CD14-positive monocyte (primary cell): ENCODE data around the gene CDH23. TPM values are rescaled to one million over a fixed set of nuclear protein-coding genes. Genes with fewer than 3 reads are reported as not detected.

Experiments
- DNase-seq, 3 donors: peaks; one replicate each; pipeline ENCODE4 v3.0.0-alpha.2; 2011 to 2022
- H2AFZ ChIP-seq: 2 replicates; pipeline ENCODE4 v1.6.0; 2012; ENCODE audit warnings: mild to moderate bottlenecking, low read depth, low read length, inconsistent platforms; ENCODE audit not compliant: insufficient read depth, poor library complexity, severe bottlenecking
- H3K27ac ChIP-seq, 2 donors: 1 replicate in 1 of 2; 2 replicates in 1 of 2; pipeline ENCODE4 v1.5.1; 2012 to 2013; ENCODE audit warnings: low read length in 2 of 2, control low read depth in 1 of 2, inconsistent platforms in 1 of 2, low read depth in 1 of 2, mild to moderate bottlenecking in 1 of 2
- H3K27me3 ChIP-seq, 2 donors: one replicate each; pipeline versions ENCODE4 v1.6.0 to v1.6.1; 2011 to 2013; ENCODE audit warnings: low read length in 2 of 2; ENCODE audit not compliant: control insufficient read depth in 2 of 2, insufficient read depth in 2 of 2
- H3K36me3 ChIP-seq, 2 donors: replicated peaks in 1 of 2; 1 replicate in 1 of 2; 2 replicates in 1 of 2; pipeline versions ENCODE4 v1.5.1 to v1.6.1; 2012 to 2013; ENCODE audit warnings: low read length in 2 of 2, control low read depth in 1 of 2, inconsistent platforms in 1 of 2, mild to moderate bottlenecking in 1 of 2; ENCODE audit not compliant: insufficient read depth in 2 of 2, control insufficient read depth in 1 of 2
- H3K4me1 ChIP-seq, 2 donors: 1 replicate in 1 of 2; 2 replicates in 1 of 2; pipeline versions ENCODE4 v1.5.1 to v1.6.1; 2012 to 2013; ENCODE audit warnings: low read length in 2 of 2, control low read depth in 1 of 2, inconsistent platforms in 1 of 2, mild to moderate bottlenecking in 1 of 2, moderate library complexity in 1 of 2; ENCODE audit not compliant: insufficient read depth in 2 of 2, control insufficient read depth in 1 of 2
- H3K4me2 ChIP-seq: replicated peaks from 2 replicates; pipeline ENCODE3; 2012; ENCODE audit warnings: low read length, moderate library complexity, mild to moderate bottlenecking; ENCODE audit not compliant: poor library complexity, severe bottlenecking; ENCODE audit errors: extremely low read depth
- H3K4me3 ChIP-seq, 3 experiments: fragments of 200-600 bp in 1 of 3; sonication (generic) in 1 of 3; replicated peaks in 1 of 3; 1 replicate in 2 of 3; 2 replicates in 1 of 3; pipeline ENCODE4 v1.5.1; 2011 to 2013; ENCODE audit warnings: low read length in 3 of 3, mild to moderate bottlenecking in 3 of 3, control low read depth in 2 of 3, low read depth in 2 of 3, inconsistent platforms in 1 of 3, moderate library complexity in 1 of 3
- H3K79me2 ChIP-seq: 2 replicates; pipeline ENCODE4 v1.6.0; 2012; ENCODE audit warnings: mild to moderate bottlenecking, control low read depth, inconsistent platforms, low read length, moderate library complexity; ENCODE audit not compliant: insufficient read depth
- H3K9ac ChIP-seq: 2 replicates; pipeline ENCODE4 v1.6.0; 2017; ENCODE audit warnings: low read length, mild to moderate bottlenecking; ENCODE audit not compliant: insufficient read depth, poor library complexity, severe bottlenecking
- H3K9me3 ChIP-seq, 2 donors: replicated peaks in 1 of 2; 1 replicate in 1 of 2; 2 replicates in 1 of 2; pipeline versions ENCODE4 v1.5.1 to v1.6.1; 2012 to 2013; ENCODE audit warnings: low read length in 2 of 2, control low read depth in 1 of 2; ENCODE audit not compliant: control insufficient read depth in 1 of 2, insufficient read depth in 1 of 2
- H4K20me1 ChIP-seq: 2 replicates; pipeline ENCODE4 v1.6.0; 2012; ENCODE audit warnings: mild to moderate bottlenecking, low read length, control low read depth, moderate library complexity; ENCODE audit not compliant: insufficient read depth
- H3K27ac Mint-ChIP-seq, 7 donors: one replicate each; pipeline ENCODE4 v1.8.0; 2020; ENCODE audit warnings: mild to moderate bottlenecking in 7 of 7, mixed read lengths in 7 of 7, moderate library complexity in 6 of 7, inconsistent platforms in 2 of 7
- H3K27me3 Mint-ChIP-seq, 3 donors: one replicate each; pipeline ENCODE4 v1.8.0; 2021 to 2022; ENCODE audit warnings: low read depth in 3 of 3, mild to moderate bottlenecking in 3 of 3, mixed read lengths in 3 of 3, moderate library complexity in 3 of 3, inconsistent platforms in 1 of 3
- H3K36me3 Mint-ChIP-seq, 2 donors: one replicate each; pipeline ENCODE4 v1.8.0; 2020; ENCODE audit warnings: mixed read lengths in 2 of 2, inconsistent platforms in 1 of 2, mild to moderate bottlenecking in 1 of 2
- H3K4me1 Mint-ChIP-seq: one replicate; pipeline ENCODE4 v1.8.0; 2020; ENCODE audit warnings: mild to moderate bottlenecking, mixed read lengths
- H3K4me3 Mint-ChIP-seq, 2 donors: one replicate each; pipeline ENCODE4 v1.8.0; 2020; ENCODE audit warnings: mild to moderate bottlenecking in 2 of 2, mixed read lengths in 2 of 2, moderate library complexity in 1 of 2
- H3K9me3 Mint-ChIP-seq, 7 donors: one replicate each; pipeline ENCODE4 v1.8.0; 2020 to 2022; ENCODE audit warnings: mixed read lengths in 7 of 7, mild to moderate bottlenecking in 6 of 7, moderate library complexity in 6 of 7, inconsistent platforms in 2 of 7
- CTCF ChIP-seq: fragments of 200-600 bp; IDR thresholded peaks from one replicate; pipeline ENCODE4 v1.8.0; 2022; ENCODE audit warnings: antibody characterized with exemption, mild to moderate bottlenecking
- WGBS: methylation state at CpG from one replicate; pipeline ENCODE4 v1.1.5; 2013; ENCODE audit warnings: missing lambda C conversion rate; ENCODE audit not compliant: insufficient coverage; 5-methylcytosine and 5-hydroxymethylcytosine counted together
- intact Hi-C, 2 donors: fragments of 100-400 bp; cut with micrococcal nuclease; formaldehyde crosslinking; loops; one replicate each; pipeline versions ENCODE4 v1.15.0 to v1.15.1; 2023
- polyA plus RNA-seq, 3 donors: library from polyadenylated mRNA; depleted of rRNA in 1 of 3; unstranded in 2 of 3; stranded (reverse) in 1 of 3; fragments of 300-500 nt in 2 of 3; fragments of >200 nt in 1 of 3; fragmentation: Illumina TruSeq in 2 of 3; gene quantifications; 1 replicate in 2 of 3; 2 replicates in 1 of 3; pipeline ENCODE4 v1.2.3, GENCODE V29; 2012 to 2021

CDH23 gene
- polyA plus RNA-seq, 3 donors, result 8.2 to 36.2 (median 10.5) TPM

- intact Hi-C loops, result loop anchor here in 1 of 2 donors (10.0 kb wide), 1 partner anchor 218 kb away; no protein-coding TSS in a partner anchor
- DNase-seq, result no peak
- Mint-ChIP-seq H3K27ac (no peak overlapping the region), H3K9me3 (no peaks in the 10 kb centered on the region), H3K4me1 (peaks cover 28% of the 10 kb centered on the region), H3K27me3 (peaks cover 2 to 5% (median 4%) of the 10 kb centered on the region in 3 donors), H3K36me3 (no peaks in the 10 kb centered on the region), H3K4me3 (no peak overlapping the region)
- Histone ChIP-seq H2AFZ (no peak overlapping the region), H3K9ac (no peak overlapping the region), H3K4me1 (peaks cover 21 to 23% of the 10 kb centered on the region in 2 donors), H3K79me2 (no peaks in the 10 kb centered on the region), H3K4me2 (no peak overlapping the region), H3K9me3 (no peaks in the 10 kb centered on the region), H3K4me3 (no peak overlapping the region), H4K20me1 (no peaks in the 10 kb centered on the region), H3K27ac (no peak overlapping the region), H3K36me3 (no peaks in the 10 kb centered on the region), H3K27me3 (no peaks in the 10 kb centered on the region)
- no peak for TF ChIP-seq CTCF
- 84% methylated on average over 7 of the region's 7 CpGs for WGBS
These were observed 206.4 kb downstream of the CDH23 start for GRCh38 chr10:71603150-71603549.

GRCh38 chr10:71603754-71604153 lies 207.0 kb downstream of the CDH23 start:
- peaks cover 15 to 17% of the 10 kb centered on the region in 2 donors for H3K4me1 ChIP-seq
- H3K27ac ChIP-seq, result no peak overlapping the region
- H3K4me1 Mint-ChIP-seq, result peaks cover 22% of the 10 kb centered on the region
- DNase-seq, result no peak
- H3K36me3 Mint-ChIP-seq, result no peaks in the 10 kb centered on the region
- peaks cover 2 to 5% (median 4%) of the 10 kb centered on the region in 3 donors for H3K27me3 Mint-ChIP-seq
- intact Hi-C loops, result loop anchor here in 1 of 2 donors (10.0 kb wide), 1 partner anchor 219 kb away; no protein-coding TSS in a partner anchor
- 98% methylated on average over 4 of the region's 4 CpGs for WGBS
- no peaks in the 10 kb centered on the region for H4K20me1 ChIP-seq
- H3K4me3 Mint-ChIP-seq, result no peak overlapping the region
- no peak for TF ChIP-seq CTCF
- H3K79me2 ChIP-seq, result no peaks in the 10 kb centered on the region
- no peak overlapping the region for H3K4me2 ChIP-seq
- no peaks in the 10 kb centered on the region for H3K36me3 ChIP-seq
- H3K4me3 ChIP-seq, result no peak overlapping the region
- no peaks in the 10 kb centered on the region for H3K9me3 Mint-ChIP-seq
- H3K27me3 ChIP-seq, result no peaks in the 10 kb centered on the region
- no peak overlapping the region for H3K27ac Mint-ChIP-seq
- H3K9me3 ChIP-seq, result no peaks in the 10 kb centered on the region
- no peak overlapping the region for H3K9ac ChIP-seq
- H2AFZ ChIP-seq, result no peak overlapping the region
